ELR (cell line): ENCODE results near the gene CALR3.

Experiments
- DNase-seq: peaks from one replicate; pipeline ENCODE4 v3.0.0-alpha.2; 2015; ENCODE audit warnings: low read depth

CALR3 gene

GRCh38 chr19:16429066-16429758, 66.8 kb downstream of the CALR3 start:
- no peak for DNase-seq
